Liver (tissue), 9 donors: ENCODE measurements around the gene TSR1. TPM values are rescaled to one million over a fixed set of nuclear protein-coding genes. Genes with fewer than 3 reads are reported as not detected.

Source experiments
- DNase-seq: peaks from one replicate; pipeline ENCODE4 v3.0.0-alpha.2; 2017; ENCODE audit warnings: low spot score
- H3K27ac ChIP-seq, 2 donors: one replicate each; pipeline ENCODE4 v1.7.0; 2013; ENCODE audit warnings: inconsistent platforms in 2 of 2, low read length in 2 of 2, control low read depth in 1 of 2, low read depth in 1 of 2, mild to moderate bottlenecking in 1 of 2
- H3K27me3 ChIP-seq, 4 donors: one replicate each; pipeline versions ENCODE4 v1.6.1 to v1.7.0; 2013; ENCODE audit warnings: low read length in 3 of 4, inconsistent platforms in 1 of 4, mild to moderate bottlenecking in 1 of 4, moderate library complexity in 1 of 4; ENCODE audit not compliant: control insufficient read depth in 4 of 4, insufficient read depth in 4 of 4
- H3K36me3 ChIP-seq, 4 donors: one replicate each; pipeline versions ENCODE4 v1.6.1 to v1.7.0; 2013; ENCODE audit warnings: low read length in 3 of 4, mild to moderate bottlenecking in 3 of 4, low read depth in 1 of 4, moderate library complexity in 1 of 4; ENCODE audit not compliant: control insufficient read depth in 4 of 4, insufficient read depth in 3 of 4
- H3K4me1 ChIP-seq, 4 donors: one replicate each; pipeline versions ENCODE4 v1.6.1 to v1.7.0; 2013; ENCODE audit warnings: low read length in 3 of 4, mild to moderate bottlenecking in 3 of 4, moderate library complexity in 1 of 4; ENCODE audit not compliant: control insufficient read depth in 4 of 4, insufficient read depth in 4 of 4
- H3K4me3 ChIP-seq, 3 donors: one replicate each; pipeline versions ENCODE4 v1.6.1 to v1.7.0; 2013; ENCODE audit warnings: low read length in 3 of 3, control low read depth in 1 of 3, low read depth in 1 of 3, mild to moderate bottlenecking in 1 of 3
- H3K9ac ChIP-seq, 2 donors: one replicate each; pipeline ENCODE4 v1.7.0; 2013; ENCODE audit warnings: low read length in 2 of 2, mild to moderate bottlenecking in 2 of 2, moderate library complexity in 2 of 2, control low read depth in 1 of 2, low read depth in 1 of 2
- H3K9me3 ChIP-seq, 4 donors: one replicate each; pipeline versions ENCODE4 v1.6.1 to v1.7.0; 2013; ENCODE audit warnings: low read length in 3 of 4; ENCODE audit not compliant: control insufficient read depth in 4 of 4
- ATF3 ChIP-seq: IDR thresholded peaks from 2 replicates; pipeline ENCODE4 v1.6.1; 2016; ENCODE audit warnings: antibody characterized with exemption
- CTCF ChIP-seq: fragments of 150-350 bp; IDR thresholded peaks from 2 replicates; pipeline ENCODE4 v1.5.1; 2017; ENCODE audit warnings: improper control_type of control experiment, low read depth, low read length; ENCODE audit not compliant: missing input control
- EGR1 ChIP-seq, 2 donors: IDR thresholded peaks; 2 replicates each; pipeline ENCODE4 v1.6.1; 2016 to 2018; ENCODE audit warnings: antibody characterized with exemption in 2 of 2, low read depth in 2 of 2
- FOXA1 ChIP-seq: IDR thresholded peaks from 2 replicates; pipeline ENCODE4 v1.6.1; 2016; ENCODE audit warnings: antibody characterized with exemption
- FOXA2 ChIP-seq: IDR thresholded peaks from 2 replicates; pipeline ENCODE4 v1.6.1; 2016; ENCODE audit warnings: antibody characterized with exemption
- GABPA ChIP-seq, 2 donors: IDR thresholded peaks in 1 of 2; conservative IDR thresholded peaks in 1 of 2; 2 replicates each; pipeline ENCODE4 v1.6.1; 2016; ENCODE audit warnings: antibody characterized with exemption in 2 of 2, mild to moderate bottlenecking in 1 of 2, moderate library complexity in 1 of 2
- HNF4A ChIP-seq, 2 donors: conservative IDR thresholded peaks; 2 replicates each; pipeline ENCODE4 v1.6.1; 2016; ENCODE audit warnings: antibody characterized with exemption in 2 of 2, mild to moderate bottlenecking in 2 of 2
- HNF4G ChIP-seq: IDR thresholded peaks from 2 replicates; pipeline ENCODE4 v1.6.1; 2016; ENCODE audit warnings: antibody characterized with exemption
- MAX ChIP-seq: IDR thresholded peaks from 2 replicates; pipeline ENCODE4 v1.6.1; 2016; ENCODE audit warnings: antibody characterized with exemption
- RAD21 ChIP-seq, 2 donors: IDR thresholded peaks; 2 replicates each; pipeline ENCODE4 v1.6.1; 2016; ENCODE audit warnings: antibody characterized with exemption in 2 of 2, mild to moderate bottlenecking in 2 of 2
- REST ChIP-seq: IDR thresholded peaks from 2 replicates; pipeline ENCODE4 v1.6.1; 2016; ENCODE audit warnings: antibody characterized with exemption, mild to moderate bottlenecking
- RXRA ChIP-seq, 2 donors: IDR thresholded peaks; 2 replicates each; pipeline ENCODE4 v1.6.1; 2017 to 2018; ENCODE audit warnings: antibody characterized with exemption in 2 of 2, mild to moderate bottlenecking in 1 of 2
- SP1 ChIP-seq: IDR thresholded peaks from 2 replicates; pipeline ENCODE4 v1.6.1; 2018; ENCODE audit warnings: antibody characterized with exemption, mild to moderate bottlenecking
- TAF1 ChIP-seq: conservative IDR thresholded peaks from 2 replicates; pipeline ENCODE4 v1.6.1; 2016; ENCODE audit warnings: antibody characterized with exemption, mild to moderate bottlenecking
- YY1 ChIP-seq: IDR thresholded peaks from 2 replicates; pipeline ENCODE4 v1.6.1; 2016; ENCODE audit warnings: antibody characterized with exemption, mild to moderate bottlenecking
- ZBTB33 ChIP-seq: IDR thresholded peaks from 2 replicates; pipeline ENCODE4 v1.6.1; 2016; ENCODE audit warnings: antibody characterized with exemption
- whole genome bisulfite sequencing: extraction: QIAGEN DNeasy Blood & Tissue Kit; methylation state at CpG from one replicate; pipeline ENCODE4 v1.1.7; 2013; 5-methylcytosine and 5-hydroxymethylcytosine counted together
- polyA plus RNA-seq, 2 donors: library from polyadenylated mRNA; stranded (reverse) in 1 of 2; unstranded in 1 of 2; fragments of 200-250 nt in 1 of 2; fragments of >200 nt in 1 of 2; fragmentation: Nextera tagmentation in 1 of 2; extraction: Ambion mirVana in 1 of 2; gene quantifications; one replicate each; pipeline versions ENCODE4 v1.2.1 to v1.2.3, GENCODE V29; 2013 to 2015
- total RNA-seq, 2 donors: library from RNA; depleted of rRNA; stranded (reverse); fragments of >200 nt; gene quantifications; one replicate each; pipeline ENCODE4 v1.2.3, GENCODE V29; 2014
- donor health status: healthy.
- donor health status: healthy.
- donor health status: healthy.
- donor health status: healthy.
- donor health status: healthy.

Gene TSR1
- total and polyA plus RNA-seq, 4 donors = 6.5 to 27.0 (median 13.8) TPM

GRCh38 chr17:2361010-2361760, 24.9 kb upstream of the TSR1 start:
- no peak for DNase-seq
- no peaks in the 10 kb centered on the region for H3K9me3 ChIP-seq
- H3K36me3 ChIP-seq = peaks cover 0 to 25% (median 3%) of the 10 kb centered on the region in 4 donors
- TF ChIP-seq RXRA (IDR thresholded peaks at IDR 0.05) = no peak
- TF ChIP-seq GABPA (IDR thresholded peaks at IDR 0.05 in 1 of 2, conservative IDR thresholded peaks at IDR 0.05 in 1 of 2) = no peak
- no peak for TF ChIP-seq ATF3
- TF ChIP-seq HNF4G = no peak
- TF ChIP-seq MAX = no peak
- no peak for TF ChIP-seq SP1
- no peak for TF ChIP-seq CTCF
- no peak for TF ChIP-seq FOXA2
- TF ChIP-seq RAD21 (IDR thresholded peaks at IDR 0.05) = no peak
- TF ChIP-seq FOXA1 = no peak
- TF ChIP-seq YY1 = no peak
- no peak for TF ChIP-seq ZBTB33
- TF ChIP-seq TAF1 = no peak
- no peak for TF ChIP-seq EGR1 (IDR thresholded peaks at IDR 0.05; ENCODE audit: low read depth in 2 of 2)
- TF ChIP-seq HNF4A (conservative IDR thresholded peaks at IDR 0.05) = no peak
- no peak for TF ChIP-seq REST
- 88% methylated on average over 21 of the region's 21 CpGs for WGBS
- no peak overlapping the region for H3K4me3 ChIP-seq
- H3K9ac ChIP-seq = no peak overlapping the region
- no peaks in the 10 kb centered on the region for H3K27me3 ChIP-seq
- H3K27ac ChIP-seq = no peak overlapping the region
- H3K4me1 ChIP-seq = no peaks in the 10 kb centered on the region
